ENCODE results near the gene TUBA3E.
"Not testable (repeated sequence)": the region's sequence is repeated elsewhere in the genome, so short reads cannot be mapped to it uniquely, and the experiment has no call there.

TUBA3E gene

GRCh38 chr2:130151145-130151512 is 47.1 kb downstream of the TUBA3E start:
- H3K4me1 ChIP-seq (ENCODE audit: control insufficient read depth, insufficient read depth, low read length); H3K27me3 ChIP-seq (ENCODE audit: control insufficient read depth, insufficient read depth, low read length); H3K9me3 ChIP-seq (replicated peaks; ENCODE audit: low read length); H3K9ac ChIP-seq (ENCODE audit: low read depth, low read length); H3K4me3 ChIP-seq (ENCODE audit: low read length); H3K4me2 ChIP-seq (ENCODE audit: low read length): not testable (repeated sequence)
- peaks cover 13% of the 10 kb centered on the region for H3K36me3 ChIP-seq (ENCODE audit: insufficient read depth, low read length)

GRCh38 chr2:130150181-130151144 is 47.8 kb downstream of the TUBA3E start:
- no peak overlapping the region for H3K9ac ChIP-seq (ENCODE audit: low read depth, low read length)
- peaks cover 13% of the 10 kb centered on the region for H3K36me3 ChIP-seq (ENCODE audit: insufficient read depth, low read length)
- H3K4me1 ChIP-seq (ENCODE audit: control insufficient read depth, insufficient read depth, low read length) = no peaks in the 10 kb centered on the region
- no peaks in the 10 kb centered on the region for H3K27me3 ChIP-seq (ENCODE audit: control insufficient read depth, insufficient read depth, low read length)
- no peaks in the 10 kb centered on the region for H3K9me3 ChIP-seq (replicated peaks; ENCODE audit: low read length)
- H3K4me3 ChIP-seq (ENCODE audit: low read length) = no peak overlapping the region
- H3K4me2 ChIP-seq (ENCODE audit: low read length) = no peak overlapping the region

GRCh38 chr2:130148515-130148914 is 49.7 kb downstream of the TUBA3E start:
- H3K4me1 ChIP-seq (ENCODE audit: control insufficient read depth, insufficient read depth, low read length); H3K4me2 ChIP-seq (ENCODE audit: low read length); H3K9ac ChIP-seq (ENCODE audit: low read depth, low read length); H3K27me3 ChIP-seq (ENCODE audit: control insufficient read depth, insufficient read depth, low read length); H3K9me3 ChIP-seq (replicated peaks; ENCODE audit: low read length); H3K4me3 ChIP-seq (ENCODE audit: low read length); H3K36me3 ChIP-seq (ENCODE audit: insufficient read depth, low read length): not testable (repeated sequence)

GRCh38 chr2:130145006-130145414 is 53.2 kb downstream of the TUBA3E start, which contains the start of gene CCDC74B:
CCDC74B (minus strand) TSS chr2:130145112; CDS start chr2:130144996, 116 bp downstream.
- not testable (repeated sequence) for H3K27me3 ChIP-seq (ENCODE audit: control insufficient read depth, insufficient read depth, low read length); H3K4me1 ChIP-seq (ENCODE audit: control insufficient read depth, insufficient read depth, low read length); H3K9me3 ChIP-seq (replicated peaks; ENCODE audit: low read length); H3K36me3 ChIP-seq (ENCODE audit: insufficient read depth, low read length)
- peak within 1 kb of the TSS; percentile 67 for H3K4me3 ChIP-seq (ENCODE audit: low read length)
- peak within 1 kb of the TSS; percentile 82 for H3K4me2 ChIP-seq (ENCODE audit: low read length)
- peak within 1 kb of the TSS; percentile 30 for H3K9ac ChIP-seq (ENCODE audit: low read depth, low read length)

- H3K9ac ChIP-seq (ENCODE audit: low read depth, low read length); H3K27me3 ChIP-seq (ENCODE audit: control insufficient read depth, insufficient read depth, low read length); H3K9me3 ChIP-seq (replicated peaks; ENCODE audit: low read length); H3K4me3 ChIP-seq (ENCODE audit: low read length); H3K36me3 ChIP-seq (ENCODE audit: insufficient read depth, low read length); H3K4me1 ChIP-seq (ENCODE audit: control insufficient read depth, insufficient read depth, low read length); H3K4me2 ChIP-seq (ENCODE audit: low read length): not testable (repeated sequence)
These were observed 54.8 kb downstream of the TUBA3E start for GRCh38 chr2:130143266-130144039.

GRCh38 chr2:130142396-130143265 is 55.6 kb downstream of the TUBA3E start:
- H3K4me3 ChIP-seq (ENCODE audit: low read length); H3K9ac ChIP-seq (ENCODE audit: low read depth, low read length); H3K9me3 ChIP-seq (replicated peaks; ENCODE audit: low read length); H3K4me1 ChIP-seq (ENCODE audit: control insufficient read depth, insufficient read depth, low read length); H3K4me2 ChIP-seq (ENCODE audit: low read length); H3K27me3 ChIP-seq (ENCODE audit: control insufficient read depth, insufficient read depth, low read length); H3K36me3 ChIP-seq (ENCODE audit: insufficient read depth, low read length): not testable (repeated sequence)
